NCI-H1092 treated with DMSO at 0.1 percent for 48 hours (cell line): ENCODE data around the gene MCOLN2.
"Not testable (repeated sequence)": the region's sequence is repeated elsewhere in the genome, so short reads cannot be mapped to it uniquely, and the experiment has no call there.

ENCODE experiments used
- DNase-seq: peaks from one replicate; lab custom pipeline; 2025; lab: John Stamatoyannopoulos, UW

MCOLN2 gene

GRCh38 chr1:84996846-84997666 is at the start of gene MCOLN2:
MCOLN2 (minus strand) TSS chr1:84997113; CDS start chr1:84996872, 241 bp downstream.
- no peak for DNase-seq

- DNase-seq = no peak
Measured at GRCh38 chr1:85042413-85042812, 45.5 kb upstream of the MCOLN2 start.

- no peak for DNase-seq
Measured at GRCh38 chr1:85041793-85042192, 44.9 kb upstream of the MCOLN2 start.

GRCh38 chr1:85033221-85033620 is 36.3 kb upstream of the MCOLN2 start:
- DNase-seq = no peak

GRCh38 chr1:85030536-85030935 is 33.6 kb upstream of the MCOLN2 start:
- no peak for DNase-seq

- no peak for DNase-seq
Measured at GRCh38 chr1:85028151-85028550, 31.2 kb upstream of the MCOLN2 start.

- no peak for DNase-seq
Measured at GRCh38 chr1:85027242-85027983, 30.5 kb upstream of the MCOLN2 start.

- no peak for DNase-seq
Measured at GRCh38 chr1:85025940-85026339, 29.0 kb upstream of the MCOLN2 start.

- DNase-seq = no peak
Measured at GRCh38 chr1:85024736-85025135, 27.8 kb upstream of the MCOLN2 start.

GRCh38 chr1:85022700-85023099 is 25.8 kb upstream of the MCOLN2 start:
- DNase-seq = no peak

GRCh38 chr1:85019994-85020393 is 23.1 kb upstream of the MCOLN2 start:
- DNase-seq = no peak

GRCh38 chr1:85015826-85016225 is 18.9 kb upstream of the MCOLN2 start:
- DNase-seq = no peak

- not testable (repeated sequence) for DNase-seq
Measured at GRCh38 chr1:85005641-85006040, 8.7 kb upstream of the MCOLN2 start.

- no peak for DNase-seq
Measured at GRCh38 chr1:85001742-85002141, 4.8 kb upstream of the MCOLN2 start.

GRCh38 chr1:84998642-84999280 is 1.8 kb upstream of the MCOLN2 start:
- DNase-seq = no peak

- peak; percentile 14 for DNase-seq
Measured at GRCh38 chr1:84997667-84998600, 1.0 kb upstream of the MCOLN2 start.

GRCh38 chr1:84995484-84996334 is 1.2 kb downstream of the MCOLN2 start:
- DNase-seq = no peak

- no peak for DNase-seq
Measured at GRCh38 chr1:84991097-84991920, 5.6 kb downstream of the MCOLN2 start.

GRCh38 chr1:84988588-84988987 is 8.3 kb downstream of the MCOLN2 start:
- no peak for DNase-seq

GRCh38 chr1:84986561-84986960 is 10.4 kb downstream of the MCOLN2 start:
- not testable (repeated sequence) for DNase-seq
